VCaP (cell line): Measurements from ENCODE around the gene INSC.

Experiments used
- H3K27ac ChIP-seq: fragments of 450-650 bp; 2 replicates; pipeline ENCODE4 v1.5.1; 2017
- CTCF ChIP-seq: fragments of 450-650 bp; conservative IDR thresholded peaks from 2 replicates; pipeline ENCODE4 v1.5.1; 2017; ENCODE audit warnings: mild to moderate bottlenecking, moderate library complexity

The INSC gene

GRCh38 chr11:15112131-15112541 lies 2.6 kb upstream of the INSC start:
- no peak overlapping the region for H3K27ac ChIP-seq
- no peak for TF ChIP-seq CTCF

- no peak for TF ChIP-seq CTCF
- H3K27ac ChIP-seq, result no peak overlapping the region
These were observed 1.3 kb upstream of the INSC start for GRCh38 chr11:15113381-15113780.

- H3K27ac ChIP-seq, result no peak overlapping the region
- TF ChIP-seq CTCF, result no peak
These were observed 963 bp downstream of the INSC start for GRCh38 chr11:15115686-15116085.

GRCh38 chr11:15117751-15118150 lies 3.0 kb downstream of the INSC start:
- TF ChIP-seq CTCF, result no peak
- H3K27ac ChIP-seq, result no peak overlapping the region

- no peak for TF ChIP-seq CTCF
- no peak overlapping the region for H3K27ac ChIP-seq
These were observed 3.7 kb downstream of the INSC start for GRCh38 chr11:15118431-15118830.

- no peak overlapping the region for H3K27ac ChIP-seq
- TF ChIP-seq CTCF, result no peak
These were observed 4.6 kb downstream of the INSC start for GRCh38 chr11:15119352-15119751.

- TF ChIP-seq CTCF, result no peak
- H3K27ac ChIP-seq, result no peak overlapping the region
These were observed 5.1 kb downstream of the INSC start for GRCh38 chr11:15119826-15120225.

GRCh38 chr11:15123849-15124248 lies 9.1 kb downstream of the INSC start:
- TF ChIP-seq CTCF, result no peak
- H3K27ac ChIP-seq, result no peak overlapping the region
